HFFc6 (cell line): ENCODE data around the gene RAB29. TPM values are rescaled to one million over a fixed set of nuclear protein-coding genes. Genes with fewer than 3 reads are reported as not detected.

Source experiments
- DNase-seq: peaks from one replicate; pipeline ENCODE4 v3.0.0-alpha.2; 2018
- H3K27ac Mint-ChIP-seq: 2 replicates; pipeline ENCODE4 v1.8.0; 2020; ENCODE audit warnings: mild to moderate bottlenecking, mixed read lengths
- H3K27me3 Mint-ChIP-seq: 2 replicates; pipeline ENCODE4 v1.8.0; 2021; ENCODE audit warnings: mild to moderate bottlenecking, moderate library complexity, mixed read lengths; ENCODE audit not compliant: insufficient read depth
- H3K36me3 Mint-ChIP-seq: 2 replicates; pipeline ENCODE4 v1.8.0; 2021; ENCODE audit warnings: low read depth, mixed read lengths
- H3K4me1 Mint-ChIP-seq: 2 replicates; pipeline ENCODE4 v1.8.0; 2020; ENCODE audit warnings: low read depth, mixed read lengths
- H3K4me3 Mint-ChIP-seq: 2 replicates; pipeline ENCODE4 v1.8.0; 2020; ENCODE audit warnings: mild to moderate bottlenecking, moderate library complexity, mixed read lengths
- H3K9me3 Mint-ChIP-seq: 2 replicates; pipeline ENCODE4 v1.8.0; 2020; ENCODE audit warnings: mild to moderate bottlenecking, mixed read lengths
- CTCF ChIP-seq: fragments of 200-600 bp; sonication (generic); IDR thresholded peaks from 2 replicates; pipeline ENCODE4 v1.5.0; 2021; ENCODE audit warnings: antibody characterized with exemption, mild to moderate bottlenecking
- total RNA-seq, 6 experiments: library from RNA; stranded (reverse); fragmentation: NEBNext Ultra II Directional; extraction: Animal tissue kit (Norgen Biotek cat#: 25700); gene quantifications; 2 replicates in 1 of 6; 3 replicates in 5 of 6; pipeline ENCODE4 v1.2.3, GENCODE V29; 2021

The RAB29 gene
- total RNA-seq, 6 experiments from 2014 or later = 10.6 to 13.0 (median 11.5) TPM

DNA sequence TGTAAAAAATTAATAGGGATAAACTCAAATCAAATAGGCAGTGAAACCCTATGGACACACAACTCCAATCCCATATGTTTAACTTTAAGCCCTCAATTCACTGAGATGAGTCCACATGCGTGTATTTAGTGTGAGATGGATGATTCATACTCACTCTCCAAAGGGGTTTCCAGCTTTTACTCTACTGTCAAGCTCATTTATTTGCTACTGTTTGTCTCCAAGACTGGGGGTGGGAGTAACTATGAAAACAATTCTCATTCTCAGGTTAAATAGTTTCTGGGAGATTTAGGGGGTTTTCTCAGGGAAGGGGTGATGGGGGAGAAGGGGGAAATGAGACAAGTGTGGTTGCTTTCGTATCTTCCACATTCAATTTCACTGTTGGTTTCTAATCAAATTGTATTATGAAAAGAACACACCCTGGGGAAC is 2.7 kb downstream of the RAB29 start:
- Mint-ChIP-seq H3K4me1 (peaks cover 54% of the 10 kb centered on the region), H3K4me3 (no peak overlapping the region), H3K27me3 (no peaks in the 10 kb centered on the region; the same call in 1 of the 2 replicates), H3K36me3 (peaks cover 3% of the 10 kb centered on the region; the same call in 1 of the 2 replicates), H3K9me3 (no peaks in the 10 kb centered on the region; the same call in 1 of the 2 replicates), H3K27ac (no peak overlapping the region)
- no peak for DNase-seq
- no peak for TF ChIP-seq CTCF

- Mint-ChIP-seq H3K36me3 (peaks cover 3% of the 10 kb centered on the region; the same call in 1 of the 2 replicates), H3K27ac (no peak overlapping the region), H3K27me3 (no peaks in the 10 kb centered on the region; the same call in 1 of the 2 replicates), H3K4me1 (peaks cover 62% of the 10 kb centered on the region), H3K4me3 (no peak overlapping the region), H3K9me3 (no peaks in the 10 kb centered on the region)
- TF ChIP-seq CTCF = no peak
- DNase-seq = no peak
Observed at GRCh38 chr1:205770618-205771017, 4.7 kb downstream of the RAB29 start.

GRCh38 chr1:205769641-205770365 is 5.5 kb downstream of the RAB29 start:
- Mint-ChIP-seq H3K27ac (peak overlapping the region; percentile 61), H3K4me1 (peaks cover 60% of the 10 kb centered on the region), H3K4me3 (peak overlapping the region; percentile 37; the same call in 1 of the 2 replicates), H3K9me3 (no peaks in the 10 kb centered on the region), H3K36me3 (peaks cover 3% of the 10 kb centered on the region; the same call in 1 of the 2 replicates), H3K27me3 (no peaks in the 10 kb centered on the region; the same call in 1 of the 2 replicates)
- TF ChIP-seq CTCF = no peak
- DNase-seq = no peak

DNA sequence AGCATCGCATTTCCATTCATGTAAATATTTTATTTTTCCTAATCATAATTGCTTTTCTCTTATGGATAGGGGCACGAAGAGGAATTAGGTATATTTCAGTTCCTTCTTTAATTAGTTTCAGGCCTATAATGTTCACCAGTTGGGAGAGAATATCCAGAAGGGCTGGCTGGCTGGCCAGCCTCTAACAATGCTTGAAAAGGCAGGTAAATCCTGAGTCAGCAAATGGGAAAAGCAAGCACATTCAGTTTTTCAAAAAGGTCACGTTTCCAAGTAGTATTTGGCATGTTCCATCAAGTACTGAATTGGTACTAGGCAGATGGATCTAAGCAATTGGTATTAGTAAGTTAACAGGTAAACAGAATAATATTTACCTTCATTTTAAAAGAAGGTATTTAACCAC is 8.0 kb downstream of the RAB29 start:
- Mint-ChIP-seq H3K4me3 (no peak overlapping the region), H3K4me1 (peaks cover 40% of the 10 kb centered on the region)

DNA sequence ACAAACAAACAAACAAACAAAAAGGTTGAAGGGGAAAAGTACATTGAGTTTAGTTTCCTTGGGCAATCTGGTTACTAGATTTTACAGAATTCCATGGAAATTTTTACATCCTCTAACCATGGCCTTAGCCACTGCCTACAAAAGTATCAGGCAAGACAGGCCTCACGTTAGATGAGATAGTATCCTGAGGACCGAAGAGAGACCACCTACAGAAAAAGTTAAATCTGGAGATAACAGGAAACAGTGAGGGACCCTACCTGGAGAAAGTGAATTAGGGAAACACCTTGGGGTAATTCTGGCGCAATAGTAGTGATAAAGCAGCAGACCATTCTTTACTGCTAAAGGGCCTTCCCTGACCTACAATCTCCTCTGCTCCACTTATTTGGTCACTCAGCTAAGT is 8.7 kb downstream of the RAB29 start:
- H3K36me3 Mint-ChIP-seq = peaks cover 3% of the 10 kb centered on the region; the same call in 1 of the 2 replicates
- H3K4me3 Mint-ChIP-seq = no peak overlapping the region
- DNase-seq = no peak
- TF ChIP-seq CTCF = no peak
- no peaks in the 10 kb centered on the region for H3K9me3 Mint-ChIP-seq
- no peaks in the 10 kb centered on the region for H3K27me3 Mint-ChIP-seq
- H3K27ac Mint-ChIP-seq = no peak overlapping the region; the same call in 1 of the 2 replicates
- H3K4me1 Mint-ChIP-seq = peaks cover 36% of the 10 kb centered on the region

More for the DNA sequence above, 8.0 kb downstream of the RAB29 start:
- Mint-ChIP-seq H3K27ac (no peak overlapping the region), H3K27me3 (no peaks in the 10 kb centered on the region; the same call in 1 of the 2 replicates), H3K36me3 (peaks cover 3% of the 10 kb centered on the region; the same call in 1 of the 2 replicates), H3K9me3 (no peaks in the 10 kb centered on the region)
- no peak for TF ChIP-seq CTCF
- DNase-seq = no peak
